HG03039 (cell line): ENCODE measurements around the gene UAP1L1.

ENCODE experiments used
- ATAC-seq: cut with Tn5 transposase; IDR thresholded peaks from one replicate; pipeline ENCODE4 v1.9.1; 2021; ENCODE audit warnings: mild to moderate bottlenecking, moderate library complexity; ENCODE audit not compliant: unreplicated experiment

Gene UAP1L1

GRCh38 chr9:137128158-137128861, 51.0 kb downstream of the UAP1L1 start:
- no peak for ATAC-seq

- ATAC-seq, result no peak
These were observed 51.6 kb downstream of the UAP1L1 start for GRCh38 chr9:137128862-137129455.

- peak; percentile 70 for ATAC-seq
These were observed 52.3 kb downstream of the UAP1L1 start for GRCh38 chr9:137129456-137130175.

- no peak for ATAC-seq
These were observed 52.9 kb downstream of the UAP1L1 start for GRCh38 chr9:137130176-137130755.
